Upper lobe of left lung (tissue), 4 donors: Measurements from ENCODE around the gene GASK1B.

Experiments
- CTCF ChIP-seq, 6 experiments: fragments of 450-650 bp in 4 of 6; fragments of 200-600 bp in 2 of 6; sonication (generic) in 2 of 6; IDR thresholded peaks; one replicate each; pipeline ENCODE4 v1.5.1; 2016 to 2019; ENCODE audit warnings: antibody characterized with exemption in 6 of 6
- EP300 ChIP-seq, 4 donors: sonication (generic); formaldehyde crosslinking; IDR thresholded peaks; one replicate each; pipeline ENCODE4 v1.5.1; 2017; ENCODE audit warnings: antibody characterized with exemption in 4 of 4, control low read depth in 2 of 4
- POLR2A ChIP-seq, 4 donors: fragments of 450-650 bp; IDR thresholded peaks; one replicate each; pipeline ENCODE4 v1.5.1; 2016 to 2017; ENCODE audit warnings: antibody characterized with exemption in 4 of 4, mild to moderate bottlenecking in 2 of 4
- POLR2AphosphoS5 ChIP-seq, 2 donors: sonication (generic); formaldehyde crosslinking; IDR thresholded peaks; one replicate each; pipeline ENCODE4 v1.5.1; 2017; ENCODE audit warnings: antibody characterized with exemption in 2 of 2

- TF ChIP-seq CTCF (IDR thresholded peaks at IDR 0.05) = no peak
- TF ChIP-seq POLR2A (IDR thresholded peaks at IDR 0.05) = no peak
- TF ChIP-seq POLR2AphosphoS5 (IDR thresholded peaks at IDR 0.05) = no peak
- TF ChIP-seq EP300 (IDR thresholded peaks at IDR 0.05) = no peak
These were observed 24.5 kb upstream of the GASK1B start for GRCh38 chr4:158197194-158197776.
